Stimulated activated CD4-positive, alpha-beta T cell treated with anti-CD3 and anti-CD28 coated beads, Interleukin-4, amount 100 ng/mL, for 48 hours (primary cell): ENCODE measurements around the gene SNAPC1.
"Not testable (repeated sequence)": the region's sequence is repeated elsewhere in the genome, so short reads cannot be mapped to it uniquely, and the experiment has no call there.

ENCODE experiments used
- DNase-seq, 2 donors: peaks; one replicate each; pipeline ENCODE4 v3.0.0-alpha.2; 2020; ENCODE audit warnings: low read depth in 2 of 2

SNAPC1 gene

DNA sequence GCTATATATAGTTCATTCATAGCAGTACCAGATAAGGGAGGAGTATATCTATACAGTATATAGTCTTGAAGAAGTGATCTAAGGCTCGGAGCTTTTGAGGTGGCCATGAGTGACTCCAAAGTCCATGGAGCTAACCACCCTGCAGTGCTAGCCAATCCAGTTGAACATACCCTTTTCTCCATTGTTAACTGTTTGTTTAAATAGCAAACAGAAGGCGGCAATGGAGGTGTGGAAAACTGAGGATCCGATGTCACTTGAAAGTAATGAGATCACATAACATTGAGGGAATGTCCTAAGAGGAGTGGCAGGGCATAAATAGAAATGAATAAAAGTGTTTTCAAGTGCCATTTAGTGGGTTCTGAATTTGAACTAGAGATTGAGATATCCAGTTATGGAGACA is 12.4 kb upstream of the SNAPC1 start:
- DNase-seq: no peak

DNA sequence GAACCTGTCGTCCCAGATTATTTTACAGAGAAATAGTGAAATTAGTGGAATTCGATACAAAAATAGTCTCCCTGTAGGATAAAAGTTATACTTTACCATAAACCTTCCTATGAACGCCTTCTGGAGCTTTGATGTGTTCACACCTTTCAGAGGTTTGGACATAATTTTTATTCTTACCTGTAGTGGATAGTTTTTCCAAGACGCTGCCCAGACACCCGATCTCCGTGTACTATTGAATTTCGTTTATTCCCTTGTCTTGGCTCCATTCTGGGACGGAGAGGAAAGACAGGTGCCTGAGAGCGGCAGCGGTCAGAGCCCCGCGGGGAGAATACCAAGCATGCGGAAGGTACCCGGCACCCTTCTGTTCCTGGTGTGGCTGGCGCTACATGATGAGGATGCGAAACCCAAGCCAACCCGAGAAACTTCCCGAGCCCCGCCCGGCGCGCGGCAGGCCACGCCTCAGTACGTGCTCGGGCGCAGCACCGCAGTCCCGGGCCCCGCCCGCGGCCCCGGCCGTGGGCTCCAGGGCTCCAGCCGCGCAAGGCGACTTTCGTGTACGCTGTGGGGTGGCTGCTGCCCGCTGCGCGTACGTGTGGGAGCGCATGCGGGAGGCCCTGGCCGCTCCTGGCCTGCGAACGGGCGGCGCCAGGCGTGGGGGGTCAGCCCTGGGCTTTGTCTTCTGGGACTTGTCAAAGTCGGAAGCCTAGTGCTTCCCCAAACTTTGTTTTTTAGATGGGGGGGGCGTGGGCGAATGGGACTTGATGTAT is 11.3 kb upstream of the SNAPC1 start:
- DNase-seq: peak; percentile 73 to 82

- no peak for DNase-seq
Observed at GRCh38 chr14:61751475-61751989, 10.7 kb upstream of the SNAPC1 start.

DNA sequence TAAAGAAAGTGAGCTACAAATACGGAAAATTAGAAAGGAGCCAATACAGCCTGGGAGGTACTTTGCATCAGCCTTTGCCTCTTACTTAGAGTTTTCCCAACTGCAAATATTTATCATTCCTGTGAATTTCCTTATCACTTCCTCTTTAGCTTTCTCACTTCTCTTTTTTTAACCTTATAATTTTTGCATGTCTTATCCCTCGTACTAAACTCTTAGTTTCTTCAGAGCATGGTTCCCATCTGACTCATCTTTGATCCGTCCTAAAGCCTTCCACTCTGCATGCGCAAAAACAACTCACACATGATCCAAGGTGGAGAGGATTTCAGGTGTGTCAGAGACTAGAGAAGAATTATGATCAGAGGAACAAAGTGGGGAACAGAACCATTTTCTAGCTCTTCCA is 9.6 kb upstream of the SNAPC1 start:
- DNase-seq: no peak

- DNase-seq: no peak
Observed at GRCh38 chr14:61753631-61754030, 8.6 kb upstream of the SNAPC1 start.

- no peak for DNase-seq
Observed at GRCh38 chr14:61754627-61755381, 7.4 kb upstream of the SNAPC1 start.

DNA sequence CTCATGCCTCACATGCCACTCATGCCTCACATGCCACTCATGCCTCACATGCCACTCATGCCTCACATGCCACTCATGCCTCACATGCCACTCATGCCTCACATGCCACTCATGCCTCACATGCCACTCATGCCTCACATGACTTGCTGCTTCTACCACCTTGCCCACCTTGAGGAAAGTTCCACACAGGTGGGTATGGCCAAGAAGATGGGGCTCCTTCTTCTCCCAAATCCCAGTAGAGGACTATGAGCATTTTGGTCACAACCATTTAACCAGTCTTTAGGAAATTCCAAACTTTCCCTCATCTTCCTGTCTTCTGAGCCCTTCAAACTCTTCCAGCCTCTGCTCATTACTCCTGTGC is 6.9 kb upstream of the SNAPC1 start:
- DNase-seq: not testable (repeated sequence)

DNA sequence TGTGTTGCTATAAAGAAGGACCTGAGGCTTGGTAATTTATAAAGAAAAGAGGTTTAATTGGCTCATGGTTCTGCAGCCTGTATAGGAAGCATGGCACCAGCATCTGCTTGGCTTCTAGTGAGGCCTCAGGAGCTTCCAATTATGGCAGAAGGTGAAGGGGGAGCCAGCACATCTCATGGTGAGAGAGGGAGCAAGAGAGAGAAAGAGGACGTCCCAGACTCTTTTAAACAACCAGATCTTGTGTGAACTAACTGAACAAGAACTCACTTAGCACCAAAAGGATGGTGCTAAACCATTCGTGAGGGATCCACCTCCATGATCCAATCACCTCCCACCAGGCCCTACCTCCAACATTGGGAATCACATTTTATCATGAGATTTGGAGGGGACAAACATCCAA is 6.1 kb upstream of the SNAPC1 start:
- DNase-seq: no peak

GRCh38 chr14:61759878-61760277 is 2.3 kb upstream of the SNAPC1 start:
- no peak for DNase-seq

DNA sequence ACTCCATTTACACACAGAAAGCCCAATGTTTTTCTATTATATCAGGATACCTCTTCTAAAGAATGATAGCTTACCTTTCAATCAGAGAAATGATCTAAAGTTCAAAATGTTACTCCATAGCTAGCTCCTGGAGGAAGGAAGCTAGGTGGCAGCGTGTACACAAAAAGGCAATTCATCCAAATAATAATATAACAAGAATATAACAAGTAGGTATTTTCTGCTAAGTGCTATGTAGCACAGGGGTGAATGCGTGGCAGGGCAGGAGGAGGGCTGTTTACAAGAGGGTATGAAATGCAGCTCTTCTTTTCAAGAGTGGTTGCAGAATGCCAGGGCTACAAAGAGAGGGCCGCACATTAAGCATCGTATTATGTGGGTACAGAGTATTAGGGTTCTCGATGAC is 663 bp upstream of the SNAPC1 start:
- DNase-seq: no peak

DNA sequence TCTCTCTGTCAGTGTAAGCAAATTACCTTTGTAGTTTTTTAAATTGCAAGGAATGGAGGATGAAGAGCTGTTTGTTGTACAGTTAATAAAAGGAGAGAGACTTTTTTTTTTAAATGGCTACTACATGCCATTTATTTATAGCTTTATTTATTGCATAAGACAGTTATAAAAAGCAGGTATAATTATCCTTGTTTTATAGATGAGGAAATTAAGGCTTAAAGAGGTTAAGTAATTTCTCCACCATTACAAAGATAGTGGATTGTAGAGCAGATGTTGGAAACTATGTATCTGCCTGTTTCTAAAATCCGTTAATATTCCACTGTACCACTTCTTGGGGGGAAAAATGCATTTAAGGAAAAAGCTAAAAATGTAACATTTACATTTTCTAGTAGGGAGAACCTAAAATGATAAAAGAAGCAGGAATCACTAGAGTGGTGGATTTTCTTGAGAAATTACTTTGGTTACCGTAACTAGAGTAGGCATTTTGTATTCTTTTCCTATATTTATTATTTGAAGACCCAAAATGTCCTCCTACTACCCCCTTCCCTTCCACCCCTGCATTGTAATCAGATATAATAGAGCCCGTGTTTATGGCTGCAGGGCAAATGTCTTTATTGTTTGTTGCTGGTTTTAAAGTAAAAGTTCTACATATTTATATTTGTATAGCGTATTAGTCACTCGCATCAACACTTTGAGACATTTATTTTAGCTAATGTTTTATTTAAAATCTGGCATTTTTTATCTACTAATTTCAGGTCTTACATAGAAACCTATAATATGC is 2.3 kb downstream of the SNAPC1 start:
- no peak for DNase-seq

- no peak for DNase-seq
Observed at GRCh38 chr14:61765225-61765943, 3.2 kb downstream of the SNAPC1 start.

GRCh38 chr14:61766151-61766550 is 3.9 kb downstream of the SNAPC1 start:
- no peak for DNase-seq

DNA sequence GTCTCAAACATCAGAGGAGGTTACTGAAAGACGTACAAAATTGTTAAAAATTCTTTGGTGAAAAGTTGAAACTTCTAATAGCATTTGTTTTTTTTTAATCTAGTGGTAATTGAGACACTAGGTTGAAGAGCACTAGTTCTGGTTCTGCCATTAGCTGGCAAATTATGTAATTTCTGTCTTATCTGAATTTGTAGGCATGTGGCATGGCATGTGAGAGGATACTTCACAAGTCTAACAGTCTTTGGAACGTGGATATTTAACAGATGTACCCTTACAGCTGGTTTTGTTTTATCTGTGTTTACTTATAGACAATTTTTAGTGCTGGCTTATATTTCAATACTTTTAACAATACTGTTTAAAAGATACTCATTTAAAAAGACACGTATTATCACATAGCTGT is 6.0 kb downstream of the SNAPC1 start:
- DNase-seq: no peak

- no peak for DNase-seq
Observed at GRCh38 chr14:61769893-61770292, 7.7 kb downstream of the SNAPC1 start.

GRCh38 chr14:61774861-61775260 is 12.6 kb downstream of the SNAPC1 start:
- no peak for DNase-seq

GRCh38 chr14:61780125-61780524 is 17.9 kb downstream of the SNAPC1 start:
- DNase-seq: no peak

DNA sequence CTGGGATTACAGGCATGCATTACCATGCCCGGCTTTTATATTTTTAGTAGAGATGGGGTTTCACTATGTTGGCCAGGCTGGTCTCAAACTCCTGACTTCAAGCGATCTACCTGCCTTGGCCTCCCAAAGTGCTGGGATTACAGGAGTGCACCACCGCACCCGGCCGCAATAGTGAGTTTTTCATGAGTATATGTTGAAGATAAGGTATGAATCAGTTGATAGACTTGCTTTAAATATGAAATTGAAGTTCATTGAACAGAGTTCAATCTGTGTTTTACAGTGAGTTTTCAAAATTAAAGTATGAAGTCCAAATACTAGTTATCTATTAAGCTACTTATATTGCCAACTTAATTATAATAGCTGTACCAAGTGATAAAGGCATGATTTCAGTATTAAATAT is 35.1 kb downstream of the SNAPC1 start:
- no peak for DNase-seq

DNA sequence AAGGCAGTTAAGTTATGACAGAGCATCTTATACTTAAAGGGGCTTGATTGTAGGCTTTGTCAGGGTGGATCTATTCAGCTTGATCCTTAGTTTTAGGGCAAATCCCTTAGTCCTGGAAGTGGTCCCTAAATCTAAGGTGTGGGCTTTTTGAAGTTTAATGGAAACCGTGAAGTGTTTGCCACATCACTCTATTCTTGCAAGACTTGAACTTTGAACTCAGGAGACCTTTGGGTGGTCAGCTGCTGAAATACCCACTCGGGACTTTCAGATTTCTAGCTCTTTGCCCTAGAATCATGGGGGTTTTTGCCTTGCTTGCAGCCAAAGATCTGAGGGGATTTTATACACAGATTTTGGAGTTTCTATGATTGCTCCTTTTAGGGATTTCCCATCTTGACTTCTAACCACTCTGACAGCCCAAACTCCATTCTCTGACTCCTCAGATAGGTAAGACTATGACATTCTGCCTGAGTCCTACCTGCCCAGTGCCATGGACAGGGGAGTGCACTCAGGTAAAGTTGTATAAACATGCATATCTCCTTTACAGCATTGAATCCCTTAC is 39.9 kb downstream of the SNAPC1 start:
- DNase-seq: no peak

GRCh38 chr14:61803755-61804154 is 41.5 kb downstream of the SNAPC1 start:
- DNase-seq: no peak

- no peak for DNase-seq
Observed at GRCh38 chr14:61805451-61805850, 43.2 kb downstream of the SNAPC1 start.
